ENCODE measurements around the gene EFS.

Gene EFS

GRCh38 chr14:23376482-23377197, 11.7 kb upstream of the EFS start, which contains the start of gene CMTM5:
TSS of gene CMTM5 (plus strand) at chr14:23377046. CDS start at chr14:23377252, 206 bp downstream.
- Histone ChIP-seq H4K20me1 (ENCODE audit: insufficient read depth, low read length) (no peaks in the 10 kb centered on the region), H3K27ac (ENCODE audit: low read length) (no peak within 1 kb of the TSS), H3K36me3 (replicated peaks; ENCODE audit: insufficient read depth, low read length) (no peaks in the 10 kb centered on the region), H3K79me2 (ENCODE audit: low read length) (no peaks in the 10 kb centered on the region), H3K4me1 (ENCODE audit: low read length) (no peaks in the 10 kb centered on the region), H3F3A (ENCODE audit: insufficient read depth, low read length) (no peaks in the 10 kb centered on the region), H3K27me3 (replicated peaks; ENCODE audit: insufficient read depth, low read length) (no peaks in the 10 kb centered on the region; the same call in 1 of the 2 replicates), H3K9ac (ENCODE audit: low read length) (no peak within 1 kb of the TSS), H3K4me2 (ENCODE audit: low read depth, low read length) (no peak within 1 kb of the TSS), H3K4me3 (ENCODE audit: low read length) (no peak within 1 kb of the TSS), H3K9me3 (replicated peaks; ENCODE audit: insufficient read depth, low read length) (no peaks in the 10 kb centered on the region), H2AFZ (ENCODE audit: low read length) (no peak within 1 kb of the TSS), H3K9me2 (replicated peaks; ENCODE audit: insufficient read depth, low read length) (no peaks in the 10 kb centered on the region)
- TF ChIP-seq EZH2 (optimal IDR thresholded peaks at IDR 0.05; ENCODE audit: low read depth, low read length) (no peak), EZH2phosphoT487 (IDR thresholded peaks at IDR 0.05; ENCODE audit: low read length) (no peak)
- TF ChIP-seq, protein P1, sequence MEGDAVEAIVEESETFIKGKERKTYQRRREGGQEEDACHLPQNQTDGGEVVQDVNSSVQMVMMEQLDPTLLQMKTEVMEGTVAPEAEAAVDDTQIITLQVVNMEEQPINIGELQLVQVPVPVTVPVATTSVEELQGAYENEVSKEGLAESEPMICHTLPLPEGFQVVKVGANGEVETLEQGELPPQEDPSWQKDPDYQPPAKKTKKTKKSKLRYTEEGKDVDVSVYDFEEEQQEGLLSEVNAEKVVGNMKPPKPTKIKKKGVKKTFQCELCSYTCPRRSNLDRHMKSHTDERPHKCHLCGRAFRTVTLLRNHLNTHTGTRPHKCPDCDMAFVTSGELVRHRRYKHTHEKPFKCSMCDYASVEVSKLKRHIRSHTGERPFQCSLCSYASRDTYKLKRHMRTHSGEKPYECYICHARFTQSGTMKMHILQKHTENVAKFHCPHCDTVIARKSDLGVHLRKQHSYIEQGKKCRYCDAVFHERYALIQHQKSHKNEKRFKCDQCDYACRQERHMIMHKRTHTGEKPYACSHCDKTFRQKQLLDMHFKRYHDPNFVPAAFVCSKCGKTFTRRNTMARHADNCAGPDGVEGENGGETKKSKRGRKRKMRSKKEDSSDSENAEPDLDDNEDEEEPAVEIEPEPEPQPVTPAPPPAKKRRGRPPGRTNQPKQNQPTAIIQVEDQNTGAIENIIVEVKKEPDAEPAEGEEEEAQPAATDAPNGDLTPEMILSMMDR (IDR thresholded peaks at IDR 0.05; ENCODE audit: low read length), result no peak
- DNase-seq, result no peak

DNA sequence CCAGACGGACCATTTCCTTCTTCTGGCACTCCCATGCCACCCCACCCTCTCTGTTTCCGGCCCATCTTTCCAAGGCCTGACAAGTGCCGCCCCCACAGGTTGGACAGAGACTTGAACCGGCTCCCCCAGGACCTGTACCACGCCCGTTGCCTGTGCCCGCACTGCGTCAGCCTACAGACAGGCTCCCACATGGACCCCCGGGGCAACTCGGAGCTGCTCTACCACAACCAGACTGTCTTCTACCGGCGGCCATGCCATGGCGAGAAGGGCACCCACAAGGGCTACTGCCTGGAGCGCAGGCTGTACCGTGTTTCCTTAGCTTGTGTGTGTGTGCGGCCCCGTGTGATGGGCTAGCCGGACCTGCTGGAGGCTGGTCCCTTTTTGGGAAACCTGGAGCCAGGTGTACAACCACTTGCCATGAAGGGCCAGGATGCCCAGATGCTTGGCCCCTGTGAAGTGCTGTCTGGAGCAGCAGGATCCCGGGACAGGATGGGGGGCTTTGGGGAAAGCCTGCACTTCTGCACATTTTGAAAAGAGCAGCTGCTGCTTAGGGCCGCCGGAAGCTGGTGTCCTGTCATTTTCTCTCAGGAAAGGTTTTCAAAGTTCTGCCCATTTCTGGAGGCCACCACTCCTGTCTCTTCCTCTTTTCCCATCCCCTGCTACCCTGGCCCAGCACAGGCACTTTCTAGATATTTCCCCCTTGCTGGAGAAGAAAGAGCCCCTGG, 10.7 kb upstream of the EFS start:
- Histone ChIP-seq H3K27ac (ENCODE audit: low read length) (no peak overlapping the region), H3K9ac (ENCODE audit: low read length) (no peak overlapping the region), H3K9me2 (replicated peaks; ENCODE audit: insufficient read depth, low read length) (no peaks in the 10 kb centered on the region), H3K4me2 (ENCODE audit: low read depth, low read length) (no peak overlapping the region), H3K27me3 (replicated peaks; ENCODE audit: insufficient read depth, low read length) (no peaks in the 10 kb centered on the region; the same call in 1 of the 2 replicates), H4K20me1 (ENCODE audit: insufficient read depth, low read length) (no peaks in the 10 kb centered on the region), H3K9me3 (replicated peaks; ENCODE audit: insufficient read depth, low read length) (no peaks in the 10 kb centered on the region), H3K79me2 (ENCODE audit: low read length) (no peaks in the 10 kb centered on the region), H3F3A (ENCODE audit: insufficient read depth, low read length) (no peaks in the 10 kb centered on the region), H3K4me3 (ENCODE audit: low read length) (no peak overlapping the region), H3K4me1 (ENCODE audit: low read length) (no peaks in the 10 kb centered on the region), H2AFZ (ENCODE audit: low read length) (no peak overlapping the region), H3K36me3 (replicated peaks; ENCODE audit: insufficient read depth, low read length) (no peaks in the 10 kb centered on the region)
- DNase-seq, result no peak
- TF ChIP-seq EZH2 (optimal IDR thresholded peaks at IDR 0.05; ENCODE audit: low read depth, low read length) (no peak), EZH2phosphoT487 (IDR thresholded peaks at IDR 0.05; ENCODE audit: low read length) (no peak)
- TF ChIP-seq, protein P1 (IDR thresholded peaks at IDR 0.05; ENCODE audit: low read length), result no peak

DNA sequence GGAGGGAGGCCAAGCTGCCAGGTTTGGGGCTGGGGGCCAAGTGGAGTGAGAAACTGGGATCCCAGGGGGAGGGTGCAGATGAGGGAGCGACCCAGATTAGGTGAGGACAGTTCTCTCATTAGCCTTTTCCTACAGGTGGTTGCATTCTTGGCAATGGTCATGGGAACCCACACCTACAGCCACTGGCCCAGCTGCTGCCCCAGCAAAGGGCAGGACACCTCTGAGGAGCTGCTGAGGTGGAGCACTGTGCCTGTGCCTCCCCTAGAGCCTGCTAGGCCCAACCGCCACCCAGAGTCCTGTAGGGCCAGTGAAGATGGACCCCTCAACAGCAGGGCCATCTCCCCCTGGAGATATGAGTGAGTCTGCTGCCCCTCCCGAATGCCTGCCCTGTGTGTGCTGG, 8.1 kb upstream of the EFS start:
- H3K9me3 ChIP-seq (replicated peaks; ENCODE audit: insufficient read depth, low read length), result no peaks in the 10 kb centered on the region

More for the DNA sequence above, 8.1 kb upstream of the EFS start:
- Histone ChIP-seq H3K79me2 (ENCODE audit: low read length) (no peaks in the 10 kb centered on the region), H3K27me3 (replicated peaks; ENCODE audit: insufficient read depth, low read length) (no peaks in the 10 kb centered on the region), H3F3A (ENCODE audit: insufficient read depth, low read length) (no peaks in the 10 kb centered on the region), H3K36me3 (replicated peaks; ENCODE audit: insufficient read depth, low read length) (no peaks in the 10 kb centered on the region), H2AFZ (ENCODE audit: low read length) (no peak overlapping the region), H3K9ac (ENCODE audit: low read length) (no peak overlapping the region), H3K9me2 (replicated peaks; ENCODE audit: insufficient read depth, low read length) (no peaks in the 10 kb centered on the region), H4K20me1 (ENCODE audit: insufficient read depth, low read length) (no peaks in the 10 kb centered on the region), H3K4me3 (ENCODE audit: low read length) (no peak overlapping the region), H3K4me1 (ENCODE audit: low read length) (no peaks in the 10 kb centered on the region), H3K27ac (ENCODE audit: low read length) (no peak overlapping the region), H3K4me2 (ENCODE audit: low read depth, low read length) (no peak overlapping the region)
- no peak for DNase-seq
- TF ChIP-seq, protein P1 (IDR thresholded peaks at IDR 0.05; ENCODE audit: low read length), result no peak
- TF ChIP-seq EZH2phosphoT487 (IDR thresholded peaks at IDR 0.05; ENCODE audit: low read length) (no peak), EZH2 (optimal IDR thresholded peaks at IDR 0.05; ENCODE audit: low read depth, low read length) (no peak)

Measured in MM.1S (cell line).